SJCRH30 (cell line): Measurements from ENCODE around the gene CRP. TPM values are rescaled to one million over a fixed set of nuclear protein-coding genes. Genes with fewer than 3 reads are reported as not detected.
"Not testable (repeated sequence)": the region's sequence is repeated elsewhere in the genome, so short reads cannot be mapped to it uniquely, and the experiment has no call there.

Experiments used
- DNase-seq, 2 experiments: peaks; one replicate each; pipeline ENCODE4 v3.0.0-alpha.2; 2015 to 2020
- H3K27ac ChIP-seq: fragments of 250-450 bp; sonication (Bioruptor Pico); 2 replicates; pipeline ENCODE4 v1.5.1; 2020; ENCODE audit warnings: mild to moderate bottlenecking, moderate library complexity
- H3K27me3 ChIP-seq: fragments of 250-450 bp; sonication (Bioruptor Pico); 2 replicates; pipeline ENCODE4 v1.5.1; 2020; ENCODE audit warnings: mild to moderate bottlenecking, moderate library complexity
- H3K36me3 ChIP-seq: fragments of 250-450 bp; sonication (Bioruptor Pico); 2 replicates; pipeline ENCODE4 v1.5.1; 2020; ENCODE audit warnings: mild to moderate bottlenecking, moderate library complexity
- H3K4me1 ChIP-seq: fragments of 250-450 bp; sonication (Bioruptor Pico); 2 replicates; pipeline ENCODE4 v1.5.1; 2020; ENCODE audit warnings: mild to moderate bottlenecking, moderate library complexity
- H3K4me3 ChIP-seq: fragments of 250-450 bp; sonication (Bioruptor Pico); 2 replicates; pipeline ENCODE4 v1.5.1; 2020; ENCODE audit warnings: mild to moderate bottlenecking, moderate library complexity
- H3K9me3 ChIP-seq: fragments of 250-450 bp; sonication (Bioruptor Pico); replicated peaks from 2 replicates; pipeline ENCODE4 v1.5.1; 2020; ENCODE audit warnings: mild to moderate bottlenecking, moderate library complexity
- total RNA-seq: library from RNA; depleted of rRNA; stranded (reverse); fragments of >200 nt; shearing (Covaris generic); gene quantifications from 2 replicates; pipeline ENCODE4 v1.2.3, GENCODE V29; 2014

Gene CRP
- total RNA-seq, 1 experiment from 2014 or later, result not detected

GRCh38 chr1:159715855-159716254 is 1.5 kb upstream of the CRP start:
- Histone ChIP-seq H3K27ac (no peak overlapping the region), H3K36me3 (no peaks in the 10 kb centered on the region), H3K4me1 (no peaks in the 10 kb centered on the region), H3K27me3 (no peaks in the 10 kb centered on the region), H3K9me3 (no peaks in the 10 kb centered on the region), H3K4me3 (no peak overlapping the region)
- no peak for DNase-seq

- Histone ChIP-seq H3K27ac (no peak overlapping the region), H3K27me3 (no peaks in the 10 kb centered on the region), H3K36me3 (no peaks in the 10 kb centered on the region), H3K9me3 (no peaks in the 10 kb centered on the region), H3K4me1 (no peaks in the 10 kb centered on the region), H3K4me3 (no peak overlapping the region)
- no peak for DNase-seq
Observed at GRCh38 chr1:159712080-159712479, 2.3 kb downstream of the CRP start.

GRCh38 chr1:159707472-159708260 is 6.7 kb downstream of the CRP start:
- H3K27me3 ChIP-seq, result no peaks in the 10 kb centered on the region
- no peak overlapping the region for H3K27ac ChIP-seq
- DNase-seq, result no peak
- H3K4me1 ChIP-seq, result no peaks in the 10 kb centered on the region
- no peak overlapping the region for H3K4me3 ChIP-seq
- H3K9me3 ChIP-seq, result no peaks in the 10 kb centered on the region
- no peaks in the 10 kb centered on the region for H3K36me3 ChIP-seq

GRCh38 chr1:159705904-159706256 is 8.5 kb downstream of the CRP start:
- Histone ChIP-seq H3K27me3 (no peaks in the 10 kb centered on the region), H3K4me1 (no peaks in the 10 kb centered on the region), H3K27ac (no peak overlapping the region), H3K36me3 (no peaks in the 10 kb centered on the region), H3K9me3 (no peaks in the 10 kb centered on the region), H3K4me3 (no peak overlapping the region)
- no peak for DNase-seq

GRCh38 chr1:159705251-159705903 is 9.0 kb downstream of the CRP start:
- no peak for DNase-seq
- no peaks in the 10 kb centered on the region for H3K36me3 ChIP-seq
- H3K9me3 ChIP-seq, result no peaks in the 10 kb centered on the region
- H3K27me3 ChIP-seq, result no peaks in the 10 kb centered on the region
- H3K4me1 ChIP-seq, result no peaks in the 10 kb centered on the region
- no peak overlapping the region for H3K4me3 ChIP-seq
- no peak overlapping the region for H3K27ac ChIP-seq

- no peak for DNase-seq
- Histone ChIP-seq H3K4me3 (no peak overlapping the region), H3K27me3 (no peaks in the 10 kb centered on the region), H3K36me3 (no peaks in the 10 kb centered on the region), H3K27ac (no peak overlapping the region), H3K9me3 (no peaks in the 10 kb centered on the region), H3K4me1 (no peaks in the 10 kb centered on the region)
Observed at GRCh38 chr1:159704481-159704880, 9.9 kb downstream of the CRP start.

GRCh38 chr1:159700312-159700711 is 14.1 kb downstream of the CRP start:
- no peaks in the 10 kb centered on the region for H3K27me3 ChIP-seq
- no peaks in the 10 kb centered on the region for H3K36me3 ChIP-seq
- DNase-seq, result no peak
- no peak overlapping the region for H3K27ac ChIP-seq
- H3K4me3 ChIP-seq, result no peak overlapping the region
- no peaks in the 10 kb centered on the region for H3K9me3 ChIP-seq
- H3K4me1 ChIP-seq, result no peaks in the 10 kb centered on the region

GRCh38 chr1:159699653-159700052 is 14.7 kb downstream of the CRP start:
- no peak for DNase-seq
- no peak overlapping the region for H3K27ac ChIP-seq
- H3K9me3 ChIP-seq, result no peaks in the 10 kb centered on the region
- no peaks in the 10 kb centered on the region for H3K36me3 ChIP-seq
- H3K27me3 ChIP-seq, result no peaks in the 10 kb centered on the region
- H3K4me1 ChIP-seq, result no peaks in the 10 kb centered on the region
- no peak overlapping the region for H3K4me3 ChIP-seq

- Histone ChIP-seq H3K4me1 (no peaks in the 10 kb centered on the region), H3K27ac (no peak overlapping the region), H3K36me3 (no peaks in the 10 kb centered on the region), H3K9me3 (no peaks in the 10 kb centered on the region), H3K4me3 (no peak overlapping the region), H3K27me3 (no peaks in the 10 kb centered on the region)
- DNase-seq, result no peak
Observed at GRCh38 chr1:159699246-159699645, 15.1 kb downstream of the CRP start.

- H3K4me1 ChIP-seq, result no peaks in the 10 kb centered on the region
- no peaks in the 10 kb centered on the region for H3K27me3 ChIP-seq
- no peak for DNase-seq
- H3K27ac ChIP-seq, result no peak overlapping the region
- no peaks in the 10 kb centered on the region for H3K36me3 ChIP-seq
- H3K9me3 ChIP-seq, result no peaks in the 10 kb centered on the region
- no peak overlapping the region for H3K4me3 ChIP-seq
Observed at GRCh38 chr1:159687511-159687910, 26.9 kb downstream of the CRP start.

GRCh38 chr1:159686599-159687299 is 27.6 kb downstream of the CRP start:
- H3K27me3 ChIP-seq, result no peaks in the 10 kb centered on the region
- no peaks in the 10 kb centered on the region for H3K4me1 ChIP-seq
- no peaks in the 10 kb centered on the region for H3K9me3 ChIP-seq
- H3K27ac ChIP-seq, result no peak overlapping the region
- no peak overlapping the region for H3K4me3 ChIP-seq
- DNase-seq, result no peak
- H3K36me3 ChIP-seq, result no peaks in the 10 kb centered on the region

GRCh38 chr1:159678939-159679338 is 35.5 kb downstream of the CRP start:
- no peaks in the 10 kb centered on the region for H3K36me3 ChIP-seq
- H3K9me3 ChIP-seq, result no peaks in the 10 kb centered on the region
- H3K27me3 ChIP-seq, result no peaks in the 10 kb centered on the region; the same call in 1 of the 2 replicates
- no peak for DNase-seq
- H3K27ac ChIP-seq, result no peak overlapping the region
- no peak overlapping the region for H3K4me3 ChIP-seq
- H3K4me1 ChIP-seq, result no peaks in the 10 kb centered on the region

GRCh38 chr1:159675046-159675445 is 39.3 kb downstream of the CRP start:
- DNase-seq, result no peak
- Histone ChIP-seq H3K4me1 (no peaks in the 10 kb centered on the region), H3K4me3 (no peak overlapping the region), H3K36me3 (no peaks in the 10 kb centered on the region), H3K27me3 (no peaks in the 10 kb centered on the region; the same call in 1 of the 2 replicates), H3K27ac (no peak overlapping the region), H3K9me3 (no peaks in the 10 kb centered on the region)

GRCh38 chr1:159672390-159672789 is 42.0 kb downstream of the CRP start:
- not testable (repeated sequence) for DNase-seq, H3K27me3 ChIP-seq, H3K4me3 ChIP-seq

GRCh38 chr1:159669338-159669737 is 45.1 kb downstream of the CRP start:
- Histone ChIP-seq H3K27ac (no peak overlapping the region), H3K36me3 (no peaks in the 10 kb centered on the region), H3K4me3 (no peak overlapping the region), H3K4me1 (no peaks in the 10 kb centered on the region), H3K9me3 (no peaks in the 10 kb centered on the region), H3K27me3 (no peaks in the 10 kb centered on the region; the same call in 1 of the 2 replicates)
- DNase-seq, result no peak

More at GRCh38 chr1:159672390-159672789, 42.0 kb downstream of the CRP start:
- not testable (repeated sequence) for H3K4me1 ChIP-seq, H3K9me3 ChIP-seq, H3K27ac ChIP-seq, H3K36me3 ChIP-seq
